ENCODE results near the gene EMX1. TPM values are rescaled to one million over a fixed set of nuclear protein-coding genes. Genes with fewer than 3 reads are reported as not detected.

EMX1 gene
- total RNA-seq, 4 donors from 2014 or later: 0.21 TPM; not detected in 3

DNA sequence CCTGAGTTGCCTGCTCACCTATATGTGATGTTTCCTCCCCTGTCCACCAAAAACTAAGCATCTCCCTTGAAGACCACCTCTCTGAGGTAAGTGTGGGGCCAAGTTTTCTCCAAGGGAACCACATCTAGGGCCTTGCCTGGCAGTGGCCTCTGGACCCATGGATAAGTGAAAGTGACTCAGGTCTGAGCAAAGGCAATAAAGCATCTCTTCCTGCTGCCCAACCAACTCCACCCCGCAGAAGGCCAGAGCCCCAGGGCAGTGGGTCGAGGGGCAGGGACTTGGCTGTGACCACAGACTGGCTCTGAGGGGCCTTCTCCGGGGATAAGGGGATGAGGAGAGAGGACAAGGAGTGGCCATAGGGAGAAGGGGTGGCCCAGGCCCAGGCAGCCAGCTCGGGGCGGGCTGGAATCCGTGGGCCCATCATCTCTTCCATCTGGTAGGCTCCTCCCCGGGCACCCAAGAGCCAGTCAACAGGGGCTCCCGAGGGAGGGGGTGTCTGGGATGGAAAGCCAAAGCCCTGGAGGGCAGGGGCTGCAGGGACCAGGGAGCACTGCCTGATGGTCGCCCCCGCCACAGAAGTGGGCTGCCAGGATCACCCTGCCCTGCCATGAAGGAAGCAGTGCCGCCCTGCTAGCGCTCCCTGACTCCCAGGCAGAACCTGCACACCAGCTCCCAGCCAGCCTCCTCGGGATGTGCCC, 33.4 kb downstream of the EMX1 start:
- intact Hi-C loops (cut with DNase I; ENCODE audit: low total_unique reads): no loop called here
- no peak for TF ChIP-seq POLR2A (IDR thresholded peaks at IDR 0.05)

GRCh38 chr2:72951303-72952095, 34.2 kb downstream of the EMX1 start:
- no peak overlapping the region for H3K27ac ChIP-seq
- TF ChIP-seq, protein P1, sequence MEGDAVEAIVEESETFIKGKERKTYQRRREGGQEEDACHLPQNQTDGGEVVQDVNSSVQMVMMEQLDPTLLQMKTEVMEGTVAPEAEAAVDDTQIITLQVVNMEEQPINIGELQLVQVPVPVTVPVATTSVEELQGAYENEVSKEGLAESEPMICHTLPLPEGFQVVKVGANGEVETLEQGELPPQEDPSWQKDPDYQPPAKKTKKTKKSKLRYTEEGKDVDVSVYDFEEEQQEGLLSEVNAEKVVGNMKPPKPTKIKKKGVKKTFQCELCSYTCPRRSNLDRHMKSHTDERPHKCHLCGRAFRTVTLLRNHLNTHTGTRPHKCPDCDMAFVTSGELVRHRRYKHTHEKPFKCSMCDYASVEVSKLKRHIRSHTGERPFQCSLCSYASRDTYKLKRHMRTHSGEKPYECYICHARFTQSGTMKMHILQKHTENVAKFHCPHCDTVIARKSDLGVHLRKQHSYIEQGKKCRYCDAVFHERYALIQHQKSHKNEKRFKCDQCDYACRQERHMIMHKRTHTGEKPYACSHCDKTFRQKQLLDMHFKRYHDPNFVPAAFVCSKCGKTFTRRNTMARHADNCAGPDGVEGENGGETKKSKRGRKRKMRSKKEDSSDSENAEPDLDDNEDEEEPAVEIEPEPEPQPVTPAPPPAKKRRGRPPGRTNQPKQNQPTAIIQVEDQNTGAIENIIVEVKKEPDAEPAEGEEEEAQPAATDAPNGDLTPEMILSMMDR (IDR thresholded peaks at IDR 0.05): no peak
- H3K4me3 ChIP-seq: no peak overlapping the region
- intact Hi-C loops (cut with DNase I; ENCODE audit: low total_unique reads): no loop called here
- no peak for DNase-seq
- H3K36me3 ChIP-seq: no peaks in the 10 kb centered on the region
- no peaks in the 10 kb centered on the region for H3K4me1 ChIP-seq
- H3K9me3 ChIP-seq: no peaks in the 10 kb centered on the region
- H3K27me3 ChIP-seq: no peaks in the 10 kb centered on the region

More for the DNA sequence above, 33.4 kb downstream of the EMX1 start:
- H3K27ac ChIP-seq: no peak overlapping the region
- no peak for DNase-seq
- H3K9me3 ChIP-seq: no peaks in the 10 kb centered on the region
- no peak overlapping the region for H3K4me3 ChIP-seq
- H3K36me3 ChIP-seq: no peaks in the 10 kb centered on the region
- H3K27me3 ChIP-seq: no peaks in the 10 kb centered on the region
- no peaks in the 10 kb centered on the region for H3K4me1 ChIP-seq

DNA sequence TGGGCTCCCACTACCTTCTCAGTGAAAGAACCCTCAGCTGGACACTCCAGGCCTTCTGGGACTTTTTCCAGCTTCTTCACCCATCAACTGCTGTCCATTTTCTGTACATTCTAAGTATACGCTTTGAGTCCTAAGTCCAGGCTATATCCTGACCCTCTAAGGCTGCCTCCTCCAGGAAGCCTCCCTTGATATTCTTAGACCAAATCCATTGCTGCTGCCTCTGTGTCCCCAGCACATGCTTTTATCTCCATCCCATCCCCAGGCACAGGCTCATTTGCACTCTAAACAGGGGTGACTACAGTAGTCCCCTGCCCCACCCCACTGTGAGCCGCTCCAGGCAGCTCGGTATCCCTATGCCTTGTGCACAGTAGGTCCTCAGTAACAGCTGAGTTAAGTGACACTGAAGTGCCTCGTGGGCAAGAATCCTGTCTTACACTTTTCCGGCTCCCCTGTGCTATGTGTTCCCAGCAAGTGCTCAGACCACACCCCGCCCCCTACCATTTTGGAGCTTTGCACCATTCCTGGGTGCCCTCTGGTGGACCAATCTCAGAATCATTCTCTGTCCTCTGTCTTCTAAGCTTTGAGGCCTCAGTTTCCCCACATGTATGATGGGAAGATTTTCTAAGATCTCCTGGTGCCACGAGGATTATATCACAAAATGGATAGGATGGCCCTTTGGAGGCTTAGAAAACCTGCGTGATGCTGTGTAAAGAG, 34.9 kb downstream of the EMX1 start:
- intact Hi-C loops (cut with DNase I; ENCODE audit: low total_unique reads): no loop called here
- Histone ChIP-seq H3K27ac (no peak overlapping the region), H3K27me3 (no peaks in the 10 kb centered on the region), H3K4me1 (no peaks in the 10 kb centered on the region), H3K4me3 (no peak overlapping the region), H3K36me3 (no peaks in the 10 kb centered on the region), H3K9me3 (no peaks in the 10 kb centered on the region)
- TF ChIP-seq, protein P1 (IDR thresholded peaks at IDR 0.05): no peak
- DNase-seq: no peak

DNA sequence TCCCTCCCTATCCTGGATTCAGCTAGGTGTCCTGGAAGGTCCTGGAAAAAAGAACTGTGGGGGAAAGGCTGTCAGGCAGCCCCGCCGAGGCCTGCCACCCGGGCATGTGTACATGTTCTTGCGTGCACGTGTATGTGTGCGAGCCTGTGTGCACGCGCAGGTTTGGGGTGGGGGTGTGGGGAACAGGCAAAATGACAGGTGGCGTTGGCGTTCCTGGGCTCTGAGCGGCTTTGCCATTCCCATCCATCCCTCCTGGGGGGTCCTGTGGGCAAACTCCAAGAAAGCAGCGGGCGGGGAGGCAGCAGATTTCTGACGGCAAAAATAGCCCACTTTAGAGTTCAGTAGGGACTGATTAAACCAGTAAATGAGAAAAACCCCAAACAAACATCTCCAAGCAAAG, 35.6 kb downstream of the EMX1 start:
- Histone ChIP-seq H3K4me3 (no peak overlapping the region), H3K27me3 (no peaks in the 10 kb centered on the region), H3K27ac (no peak overlapping the region), H3K36me3 (no peaks in the 10 kb centered on the region), H3K4me1 (no peaks in the 10 kb centered on the region), H3K9me3 (no peaks in the 10 kb centered on the region)
- DNase-seq: no peak
- TF ChIP-seq, protein P1 (IDR thresholded peaks at IDR 0.05): no peak
- no peak for TF ChIP-seq POLR2A (IDR thresholded peaks at IDR 0.05)
- intact Hi-C loops (cut with DNase I; ENCODE audit: low total_unique reads): no loop called here

- H3K4me1 ChIP-seq: no peaks in the 10 kb centered on the region
- H3K4me3 ChIP-seq: no peak overlapping the region
- H3K36me3 ChIP-seq: no peaks in the 10 kb centered on the region
- H3K27ac ChIP-seq: no peak overlapping the region
- H3K27me3 ChIP-seq: no peaks in the 10 kb centered on the region
- DNase-seq: no peak
- TF ChIP-seq POLR2A (IDR thresholded peaks at IDR 0.05): no peak
- TF ChIP-seq, protein P1 (IDR thresholded peaks at IDR 0.05): no peak
- intact Hi-C loops (cut with DNase I; ENCODE audit: low total_unique reads): no loop called here
- H3K9me3 ChIP-seq: no peaks in the 10 kb centered on the region
Measured at GRCh38 chr2:72953528-72953927, 36.2 kb downstream of the EMX1 start.
